SK-N-SH (cell line): ENCODE measurements around the gene CLCN3. TPM values are rescaled to one million over a fixed set of nuclear protein-coding genes. Genes with fewer than 3 reads are reported as not detected.

Source experiments
- CTCF ChIA-PET: fragments of 300-600, 350-600 bp; formaldehyde crosslinking; extraction: SDS; loops from one replicate; lab custom pipeline; 2021; lab: Yijun Ruan, JAX
- POLR2A ChIA-PET: fragments of 350-600 bp; sonication (Branson Sonifier 250); formaldehyde crosslinking; extraction: SDS; loops from one replicate; lab custom pipeline; 2020; ENCODE audit warnings: antibody characterized with exemption, inconsistent platforms; lab: Yijun Ruan, JAX
- DNase-seq: peaks from one replicate; pipeline ENCODE4 v3.0.0; 2012
- H2AFZ ChIP-seq: fragments of 200-600 bp; sonication (generic); 2 replicates; pipeline ENCODE4 v1.8.1; 2016; ENCODE audit warnings: antibody characterized with exemption, mild to moderate bottlenecking, low read depth
- H3F3A ChIP-seq: fragments of 200-600 bp; sonication (generic); replicated peaks from 2 replicates; pipeline ENCODE3; 2016; ENCODE audit warnings: antibody characterized with exemption, mild to moderate bottlenecking; ENCODE audit not compliant: insufficient read depth
- H3K27ac ChIP-seq, 2 experiments: fragments of 200-500 bp in 1 of 2; fragments of 200-600 bp in 1 of 2; sonication (Bioruptor generic) in 1 of 2; sonication (generic), shearing (Covaris generic) in 1 of 2; 2 replicates each; pipeline versions ENCODE4 v1.5.1 to v1.6.1; 2014 to 2016; ENCODE audit warnings: low read depth in 2 of 2, inconsistent platforms in 1 of 2, low read length in 1 of 2, mild to moderate bottlenecking in 1 of 2, mixed read lengths in 1 of 2
- H3K27me3 ChIP-seq: fragments of 200-600 bp; sonication (generic), shearing (Covaris generic); 2 replicates; pipeline ENCODE4 v1.6.1; 2016; ENCODE audit warnings: mixed run types; ENCODE audit not compliant: insufficient read depth
- H3K36me3 ChIP-seq, 2 experiments: fragments of 200-500 bp in 1 of 2; fragments of 200-600 bp in 1 of 2; sonication (Bioruptor generic) in 1 of 2; sonication (generic) in 1 of 2; replicated peaks in 1 of 2; 2 replicates each; pipeline versions ENCODE3 to v1.5.1; 2014 to 2016; ENCODE audit warnings: low read length in 1 of 2, mild to moderate bottlenecking in 1 of 2; ENCODE audit not compliant: insufficient read depth in 2 of 2, control insufficient read depth in 1 of 2
- H3K4me1 ChIP-seq, 2 experiments: fragments of 200-500 bp in 1 of 2; fragments of 200-600 bp in 1 of 2; sonication (Bioruptor generic) in 1 of 2; sonication (generic), shearing (Covaris generic) in 1 of 2; 2 replicates each; pipeline versions ENCODE4 v1.5.1 to v1.6.1; 2014 to 2016; ENCODE audit warnings: low read depth in 1 of 2, low read length in 1 of 2, mixed run types in 1 of 2; ENCODE audit not compliant: insufficient read depth in 2 of 2, control insufficient read depth in 1 of 2
- H3K4me2 ChIP-seq: fragments of 200-600 bp; sonication (generic), shearing (Covaris generic); 2 replicates; pipeline ENCODE4 v1.6.1; 2017; ENCODE audit warnings: mixed run types
- H3K4me3 ChIP-seq, 2 experiments: fragments of 200-500 bp in 1 of 2; fragments of 200-600 bp in 1 of 2; sonication (Bioruptor generic) in 1 of 2; sonication (generic), shearing (Covaris generic) in 1 of 2; 2 replicates each; pipeline versions ENCODE4 v1.5.1 to v1.8.1; 2014 to 2016; ENCODE audit warnings: low read depth in 2 of 2, inconsistent platforms in 1 of 2, low read length in 1 of 2, mild to moderate bottlenecking in 1 of 2, mixed read lengths in 1 of 2, moderate library complexity in 1 of 2
- H3K79me2 ChIP-seq: fragments of 200-600 bp; sonication (generic); 2 replicates; pipeline ENCODE4 v1.8.1; 2017; ENCODE audit warnings: mild to moderate bottlenecking; ENCODE audit not compliant: insufficient read depth
- H3K9ac ChIP-seq: fragments of 200-600 bp; sonication (generic); 2 replicates; pipeline ENCODE4 v1.6.1; 2017; ENCODE audit warnings: mixed run types
- H3K9me2 ChIP-seq: fragments of 200-600 bp; sonication (generic); 2 replicates; pipeline ENCODE4 v1.6.1; 2017; ENCODE audit warnings: mixed run types
- H3K9me3 ChIP-seq: fragments of 200-600 bp; sonication (generic); 2 replicates; pipeline ENCODE4 v1.6.1; 2017; ENCODE audit warnings: mixed run types, mild to moderate bottlenecking, moderate library complexity
- H4K20me1 ChIP-seq: fragments of 200-600 bp; sonication (generic); 2 replicates; pipeline ENCODE4 v1.6.1; 2017; ENCODE audit warnings: mild to moderate bottlenecking, mixed run types; ENCODE audit not compliant: insufficient read depth
- CHD2 ChIP-seq: fragments of 150-350 bp; IDR thresholded peaks from 2 replicates; pipeline ENCODE4 v1.6.1; 2018; ENCODE audit warnings: low read length; ENCODE audit not compliant: partially characterized antibody
- EP300 ChIP-seq, 2 experiments: IDR thresholded peaks; 2 replicates each; pipeline versions ENCODE4 v1.4.0 to v1.6.1; 2012; ENCODE audit warnings: borderline replicate concordance in 1 of 2, low read depth in 1 of 2, low read length in 1 of 2
- EZH2phosphoT487 ChIP-seq: fragments of 200-600 bp; sonication (generic); IDR thresholded peaks from 2 replicates; pipeline ENCODE4 v1.6.1; 2017; ENCODE audit warnings: low read depth, mixed run types, mild to moderate bottlenecking, antibody characterized with exemption, moderate library complexity, borderline replicate concordance
- FOSL2 ChIP-seq: IDR thresholded peaks from 2 replicates; pipeline ENCODE4 v1.4.0; 2012; ENCODE audit warnings: low read depth, mild to moderate bottlenecking, moderate library complexity, borderline replicate concordance
- FOXJ3 ChIP-seq: sonication (generic); formaldehyde crosslinking; IDR thresholded peaks from 2 replicates; pipeline ENCODE4 v1.5.1; 2020; ENCODE audit warnings: mild to moderate bottlenecking, missing genetic modification reagents
- FOXM1 ChIP-seq: IDR thresholded peaks from 2 replicates; pipeline ENCODE4 v1.4.0; 2012; ENCODE audit warnings: low read depth, mild to moderate bottlenecking
- GATA2 ChIP-seq: sonication (generic); formaldehyde crosslinking; IDR thresholded peaks from 2 replicates; pipeline ENCODE4 v1.5.0; 2020; ENCODE audit warnings: mild to moderate bottlenecking, missing genetic modification reagents
- JUND ChIP-seq: IDR thresholded peaks from 2 replicates; pipeline ENCODE4 v1.4.0; 2012
- MAX ChIP-seq: IDR thresholded peaks from 2 replicates; pipeline ENCODE4 v1.4.0; 2012; ENCODE audit warnings: low read depth
- MXI1 ChIP-seq: IDR thresholded peaks from 2 replicates; pipeline ENCODE4 v1.6.1; 2012; ENCODE audit warnings: mild to moderate bottlenecking, low read depth, low read length, improper control_type of control experiment
- NFIC ChIP-seq: IDR thresholded peaks from 2 replicates; pipeline ENCODE4 v1.4.0; 2012; ENCODE audit warnings: borderline replicate concordance
- NRF1 ChIP-seq: IDR thresholded peaks from 2 replicates; pipeline ENCODE4 v1.6.1; 2012; ENCODE audit warnings: low read depth, mild to moderate bottlenecking, low read length
- POLR2AphosphoS5 ChIP-seq: IDR thresholded peaks from 2 replicates; pipeline ENCODE4 v1.6.1; 2012; ENCODE audit warnings: low read depth, low read length
- RAD21 ChIP-seq: IDR thresholded peaks from 2 replicates; pipeline ENCODE4 v1.6.1; 2012; ENCODE audit warnings: mild to moderate bottlenecking, low read length
- RCOR1 ChIP-seq: fragments of 150-350 bp; IDR thresholded peaks from 2 replicates; pipeline ENCODE4 v1.6.1; 2017; ENCODE audit warnings: antibody characterized with exemption, low read length
- REST ChIP-seq: IDR thresholded peaks from 2 replicates; pipeline ENCODE4 v1.6.1; 2012; ENCODE audit warnings: mild to moderate bottlenecking, low read depth, low read length, moderate library complexity
- RFX5 ChIP-seq: IDR thresholded peaks from 2 replicates; pipeline ENCODE4 v1.6.1; 2012; ENCODE audit warnings: mild to moderate bottlenecking, improper control_type of control experiment, low read length
- RXRA ChIP-seq: IDR thresholded peaks from 2 replicates; pipeline ENCODE4 v1.4.0; 2012; ENCODE audit warnings: low read depth, mild to moderate bottlenecking, borderline replicate concordance
- SIN3A ChIP-seq: IDR thresholded peaks from 2 replicates; pipeline ENCODE4 v1.6.1; 2012; ENCODE audit warnings: low read depth, mild to moderate bottlenecking, low read length, moderate library complexity, borderline replicate concordance
- SMC3 ChIP-seq: IDR thresholded peaks from 2 replicates; pipeline ENCODE4 v1.6.1; 2012; ENCODE audit warnings: low read depth, low read length, improper control_type of control experiment
- TCF12 ChIP-seq: IDR thresholded peaks from 2 replicates; pipeline ENCODE4 v1.4.0; 2012
- TEAD4 ChIP-seq: IDR thresholded peaks from 2 replicates; pipeline ENCODE4 v1.4.0; 2012; ENCODE audit warnings: mild to moderate bottlenecking, borderline replicate concordance; ENCODE audit not compliant: insufficient read depth
- USF1 ChIP-seq: IDR thresholded peaks from 2 replicates; pipeline ENCODE4 v1.4.0; 2012; ENCODE audit warnings: low read depth, borderline replicate concordance
- USF2 ChIP-seq: fragments of 150-350 bp; IDR thresholded peaks from 2 replicates; pipeline ENCODE4 v1.6.1; 2017; ENCODE audit warnings: antibody characterized with exemption, low read length, low read depth, borderline replicate concordance
- YY1 ChIP-seq: IDR thresholded peaks from 2 replicates; pipeline ENCODE4 v1.4.0; 2012; ENCODE audit warnings: low read depth, mild to moderate bottlenecking
- ZBTB33 ChIP-seq: IDR thresholded peaks from 2 replicates; pipeline ENCODE4 v1.4.0; 2012; ENCODE audit warnings: low read depth, borderline replicate concordance
- WGBS: methylation state at CpG from one replicate; pipeline ENCODE4 v1.1.6; 2017; ENCODE audit warnings: low lambda C conversion rate; 5-methylcytosine and 5-hydroxymethylcytosine counted together
- polyA plus RNA-seq, 3 experiments: library from polyadenylated mRNA; depleted of rRNA; stranded (reverse); fragments of >200 nt; gene quantifications; 2 replicates each; pipeline ENCODE4 v1.2.3, GENCODE V29; 2012

Gene CLCN3
- polyA plus RNA-seq, 1 of the 3 experiments (the other 2 are of a cell fraction) = 11.8 TPM

GRCh38 chr4:169604903-169605331, 15.5 kb upstream of the CLCN3 start:
- Histone ChIP-seq H3K4me2 (peak overlapping the region; percentile 23; the same call in 1 of the 2 replicates), H3K9ac (no peak overlapping the region; the same call in 1 of the 2 replicates), H3K4me1 (peaks cover 0 to 19% of the 10 kb centered on the region in 2 experiments; a peak in 3 of 4 replicates), H3K4me3 (no peak overlapping the region), H3K27me3 (no peaks in the 10 kb centered on the region), H3F3A (peaks cover 22% of the 10 kb centered on the region), H3K9me3 (no peaks in the 10 kb centered on the region), H4K20me1 (no peaks in the 10 kb centered on the region), H3K79me2 (peaks cover 25% of the 10 kb centered on the region), H3K36me3 (peaks cover 11 to 24% of the 10 kb centered on the region in 2 experiments), H2AFZ (no peak overlapping the region), H3K9me2 (no peaks in the 10 kb centered on the region), H3K27ac (peak overlapping the region; percentile 82 to 96)
- DNase-seq = peak; percentile 36
- ChIA-PET POLR2A (no interaction called here), CTCF (interaction anchor here (0.6 to 2.1 kb wide), 4 partner anchors 8 to 1100 kb away, joined by 3 to 7 read pairs (median 6); no protein-coding TSS in a partner anchor)
- WGBS = 8% methylated on average over 1 of the region's 1 CpG
- TF ChIP-seq RAD21 (0 out of 2 replicates have a peak, but pooled peaks have one; percentile 3), REST (no peak), YY1 (no peak), USF2 (no peak), JUND (no peak), SMC3 (no peak), RXRA (no peak), EP300 (IDR thresholded peaks at IDR 0.05; ENCODE audit: borderline replicate concordance in 1 of 2, low read depth in 1 of 2, low read length in 1 of 2) (peak in 1 of 2 experiments; percentile 60; a peak in 1 of 4 replicates), ZBTB33 (no peak), USF1 (no peak), TCF12 (no peak), FOXM1 (no peak; the same call in none of the 2 replicates), CHD2 (no peak), FOSL2 (no peak), FOXJ3 (CRISPR knock-in tag) (no peak), NRF1 (no peak), POLR2AphosphoS5 (no peak), RFX5 (no peak), RCOR1 (peak; percentile 82), MAX (no peak), SIN3A (no peak), NFIC (no peak), EZH2phosphoT487 (no peak), TEAD4 (peak; percentile 41; the same call in 1 of the 2 replicates), GATA2 (CRISPR knock-in tag) (no peak), MXI1 (peak; percentile 9; the same call in 1 of the 2 replicates)
